NB4 (cell line): Measurements from ENCODE around the gene WDR62.

ENCODE experiments used
- DNase-seq: peaks from one replicate; pipeline ENCODE4 v3.0.0; 2010; ENCODE audit warnings: low read depth
- H3K4me3 ChIP-seq: one replicate; pipeline ENCODE4 v1.5.1; 2011; ENCODE audit warnings: mild to moderate bottlenecking, low read depth, low read length, moderate library complexity
- MAX ChIP-seq: IDR thresholded peaks from 2 replicates; pipeline ENCODE4 v1.6.1; 2011; ENCODE audit warnings: low read depth, low read length
- MYC ChIP-seq: IDR thresholded peaks from 2 replicates; pipeline ENCODE4 v1.6.1; 2011; ENCODE audit warnings: low read depth, low read length
- POLR2A ChIP-seq: IDR thresholded peaks from 2 replicates; pipeline ENCODE4 v1.6.1; 2011; ENCODE audit warnings: mild to moderate bottlenecking; ENCODE audit not compliant: insufficient read length; ENCODE audit errors: extremely low read depth
- TF ChIP-seq, protein P1 (sequence below): IDR thresholded peaks from one replicate; pipeline ENCODE4 v1.5.1; 2012; ENCODE audit warnings: low read depth, low read length

WDR62 gene

DNA sequence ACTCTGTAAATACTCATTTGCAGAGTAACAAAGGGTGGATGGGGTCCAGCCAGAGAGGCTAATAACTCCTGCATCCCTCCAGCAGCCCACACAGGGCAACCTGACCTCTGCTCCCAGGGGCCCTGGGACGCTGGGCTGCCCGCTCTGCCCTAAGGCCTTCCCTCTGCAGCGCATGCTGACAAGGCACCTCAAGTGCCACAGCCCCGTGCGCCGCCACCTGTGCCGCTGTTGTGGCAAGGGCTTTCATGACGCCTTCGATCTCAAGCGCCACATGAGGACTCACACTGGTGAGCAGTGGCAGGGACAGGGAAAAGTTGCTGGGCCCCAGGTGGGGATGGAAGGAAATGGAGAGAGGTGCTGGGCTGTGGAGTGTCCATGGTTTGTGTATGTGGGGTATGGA lies 58.0 kb downstream of the WDR62 start:
- DNase-seq = no peak
- no peak overlapping the region for H3K4me3 ChIP-seq
- TF ChIP-seq MYC (no peak), POLR2A (no peak), MAX (no peak)
- TF ChIP-seq, protein P1, sequence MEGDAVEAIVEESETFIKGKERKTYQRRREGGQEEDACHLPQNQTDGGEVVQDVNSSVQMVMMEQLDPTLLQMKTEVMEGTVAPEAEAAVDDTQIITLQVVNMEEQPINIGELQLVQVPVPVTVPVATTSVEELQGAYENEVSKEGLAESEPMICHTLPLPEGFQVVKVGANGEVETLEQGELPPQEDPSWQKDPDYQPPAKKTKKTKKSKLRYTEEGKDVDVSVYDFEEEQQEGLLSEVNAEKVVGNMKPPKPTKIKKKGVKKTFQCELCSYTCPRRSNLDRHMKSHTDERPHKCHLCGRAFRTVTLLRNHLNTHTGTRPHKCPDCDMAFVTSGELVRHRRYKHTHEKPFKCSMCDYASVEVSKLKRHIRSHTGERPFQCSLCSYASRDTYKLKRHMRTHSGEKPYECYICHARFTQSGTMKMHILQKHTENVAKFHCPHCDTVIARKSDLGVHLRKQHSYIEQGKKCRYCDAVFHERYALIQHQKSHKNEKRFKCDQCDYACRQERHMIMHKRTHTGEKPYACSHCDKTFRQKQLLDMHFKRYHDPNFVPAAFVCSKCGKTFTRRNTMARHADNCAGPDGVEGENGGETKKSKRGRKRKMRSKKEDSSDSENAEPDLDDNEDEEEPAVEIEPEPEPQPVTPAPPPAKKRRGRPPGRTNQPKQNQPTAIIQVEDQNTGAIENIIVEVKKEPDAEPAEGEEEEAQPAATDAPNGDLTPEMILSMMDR = no peak

- H3K4me3 ChIP-seq = peak overlapping the region; percentile 94
- TF ChIP-seq, protein P1 = no peak
- no peak for TF ChIP-seq MAX
- no peak for TF ChIP-seq POLR2A
- no peak for TF ChIP-seq MYC
- DNase-seq = no peak
These were observed 58.7 kb downstream of the WDR62 start for GRCh38 chr19:36113425-36113824.

- H3K4me3 ChIP-seq = peak overlapping the region; percentile 94
- no peak for DNase-seq
- no peak for TF ChIP-seq MAX
- TF ChIP-seq, protein P1 = no peak
- no peak for TF ChIP-seq POLR2A
- TF ChIP-seq MYC = no peak
These were observed 59.4 kb downstream of the WDR62 start for GRCh38 chr19:36113894-36114720.

DNA sequence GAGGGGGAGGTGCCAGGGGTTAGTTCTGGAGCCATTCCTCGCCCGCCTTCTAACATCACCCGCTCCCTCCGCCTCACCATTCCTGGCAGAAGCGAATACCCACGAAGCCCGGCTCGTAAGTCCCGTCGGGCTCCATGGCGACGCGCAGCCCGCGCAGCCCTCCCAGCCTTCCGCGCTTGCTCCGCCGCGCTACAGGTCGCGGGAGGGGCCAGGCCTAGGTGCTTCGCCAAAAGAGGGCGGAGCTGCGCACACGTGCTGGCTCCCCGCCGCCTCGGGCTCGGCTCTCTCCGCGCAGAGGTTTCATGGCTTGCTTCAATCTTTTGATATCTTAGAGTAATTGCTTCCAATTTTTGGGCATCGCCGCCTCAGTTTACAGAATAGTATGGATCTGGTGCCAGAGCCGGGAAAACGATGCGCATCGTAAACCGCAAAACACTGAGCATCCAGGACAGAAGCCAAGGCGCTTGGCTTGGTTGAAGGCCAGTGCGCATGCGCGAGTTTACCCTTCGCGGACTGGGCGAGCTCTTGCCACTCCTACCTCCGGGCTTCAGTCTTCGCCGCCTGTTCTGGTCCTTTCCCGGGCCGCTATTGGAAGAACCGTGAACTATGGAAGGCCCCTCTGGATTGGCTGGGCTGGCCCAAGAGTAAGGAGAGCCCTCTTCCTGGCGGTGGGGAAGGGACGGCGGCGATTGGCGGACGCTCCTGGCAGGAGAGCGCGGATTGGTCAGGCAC lies 60.2 kb downstream of the WDR62 start, which contains the start of gene POLR2I:
POLR2I (minus strand) TSS at position 155 of the 732 bp plus-strand sequence; CDS start at position 136, 19 bp downstream.
- peak; percentile 98 for DNase-seq
- TF ChIP-seq POLR2A (peak; percentile 58), MAX (peak; percentile 96), MYC (peak; percentile 99)
- TF ChIP-seq, protein P1 = no peak
- H3K4me3 ChIP-seq = peak within 1 kb of the TSS; percentile 94

DNA sequence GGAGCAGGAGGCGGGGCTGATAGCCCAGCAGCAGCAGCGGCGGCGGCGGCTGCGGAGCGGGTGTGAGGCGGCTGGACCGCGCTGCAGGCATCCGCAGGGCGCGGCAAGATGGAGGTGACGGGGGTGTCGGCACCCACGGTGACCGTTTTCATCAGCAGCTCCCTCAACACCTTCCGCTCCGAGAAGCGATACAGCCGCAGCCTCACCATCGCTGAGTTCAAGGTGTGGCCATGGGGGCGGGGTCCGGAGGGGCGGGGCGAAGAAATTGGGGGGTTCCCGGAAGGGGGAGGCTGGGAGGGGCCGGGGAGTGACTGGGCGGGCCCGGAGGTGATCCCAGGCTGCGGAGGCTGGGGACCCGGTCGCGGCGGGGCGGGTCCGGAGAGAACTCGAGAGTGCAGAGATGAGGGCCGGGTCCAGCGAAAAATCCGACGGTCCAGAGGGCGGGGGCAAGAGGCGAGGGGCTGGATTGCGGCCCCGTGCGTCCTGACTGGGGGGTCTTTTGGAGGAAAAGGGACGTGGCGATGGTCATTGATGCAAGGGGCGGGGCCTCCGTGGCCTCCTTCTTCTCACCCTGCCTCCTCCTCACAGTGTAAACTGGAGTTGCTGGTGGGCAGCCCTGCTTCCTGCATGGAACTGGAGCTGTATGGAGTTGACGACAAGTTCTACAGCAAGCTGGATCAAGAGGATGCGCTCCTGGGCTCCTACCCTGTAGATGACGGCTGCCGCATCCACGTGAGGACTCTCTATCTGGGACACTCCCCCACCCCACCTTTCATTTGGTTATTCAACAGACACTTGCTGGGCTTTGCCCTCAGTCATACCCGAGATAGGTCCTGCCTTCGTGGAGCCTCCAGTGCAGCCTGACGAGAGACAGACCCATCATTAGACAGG lies 61.0 kb downstream of the WDR62 start, which contains the start of gene TBCB:
TBCB (plus strand) TSS at position 16 of the 891 bp plus-strand sequence; CDS start at position 109, 93 bp downstream.
- peak within 1 kb of the TSS; percentile 94 for H3K4me3 ChIP-seq
- no peak for DNase-seq
- TF ChIP-seq, protein P1 = no peak
- TF ChIP-seq POLR2A = peak; percentile 38
